ENCODE measurements around the gene SUPT5H.
A peak's percentile ranks its signal among the peaks of the same experiment; 100 is the strongest.
"Not testable (repeated sequence)": the region's sequence is repeated elsewhere in the genome, so short reads cannot be mapped to it uniquely, and the experiment has no call there.

The SUPT5H gene

GRCh38 chr19:39469036-39469435 is 23.7 kb downstream of the SUPT5H start:
- no peak for DNase-seq

GRCh38 chr19:39469567-39469966 is 24.2 kb downstream of the SUPT5H start:
- no peak for DNase-seq

DNA sequence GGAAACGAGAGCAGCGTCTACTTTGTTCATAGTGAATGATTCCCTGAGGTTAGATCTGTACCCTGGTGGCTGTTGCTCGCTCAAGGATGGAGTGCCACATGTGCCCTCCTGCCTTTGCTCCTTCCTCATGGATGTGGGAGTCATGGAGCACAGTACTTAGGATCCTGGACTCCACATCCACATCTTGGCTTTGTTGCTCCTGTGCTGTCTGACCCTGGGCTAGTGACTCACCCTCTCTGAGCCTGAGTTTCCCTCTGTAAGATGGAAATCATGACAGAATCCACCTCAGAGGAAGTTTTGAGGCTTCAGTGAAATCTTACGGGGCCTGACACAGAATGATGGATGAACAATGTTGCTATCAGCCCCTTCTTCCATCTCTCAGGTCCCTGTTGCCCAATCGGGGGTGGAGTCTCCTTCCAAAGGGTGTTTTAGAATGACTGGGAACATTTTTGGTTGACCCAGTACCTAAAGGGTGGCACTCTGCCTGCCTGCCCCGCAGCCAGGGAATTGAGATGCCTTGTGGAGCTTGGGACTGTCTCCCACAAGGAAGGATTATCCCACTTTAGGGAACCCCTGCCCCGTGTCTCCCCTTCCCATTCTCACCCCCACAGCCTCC is 25.4 kb downstream of the SUPT5H start:
- no peak for DNase-seq

GRCh38 chr19:39471756-39472536 is 26.6 kb downstream of the SUPT5H start:
- DNase-seq, result no peak

- no peak for DNase-seq
Observed at GRCh38 chr19:39472746-39473442, 27.5 kb downstream of the SUPT5H start.

- no peak for DNase-seq
Observed at GRCh38 chr19:39473443-39473960, 28.1 kb downstream of the SUPT5H start.

GRCh38 chr19:39474139-39474620 is 28.8 kb downstream of the SUPT5H start:
- peak; percentile 26 for DNase-seq

- DNase-seq, result no peak
Observed at GRCh38 chr19:39475748-39476147, 30.4 kb downstream of the SUPT5H start.

DNA sequence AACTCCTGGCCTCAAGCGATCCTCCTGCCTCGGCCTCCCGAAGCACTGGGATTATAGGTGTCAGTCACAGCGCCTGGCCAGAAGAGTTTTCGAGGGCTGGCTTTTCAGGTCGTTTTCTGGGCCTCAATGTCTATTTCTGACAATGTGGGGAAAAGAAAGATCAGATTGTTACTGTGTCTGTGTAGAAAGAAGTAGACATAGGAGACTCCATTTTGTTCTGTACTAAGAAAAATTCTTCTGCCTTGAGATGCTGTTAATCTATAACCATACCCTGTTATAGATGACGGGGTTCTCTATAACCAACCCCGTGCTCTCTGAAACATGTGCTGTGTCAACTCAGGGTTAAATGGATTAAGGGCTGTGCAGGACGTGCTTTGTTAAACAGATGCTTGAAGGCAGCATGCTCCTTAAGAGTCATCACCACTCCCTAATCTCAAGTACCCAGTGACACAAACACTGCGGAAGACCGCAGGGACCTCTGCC is 34.0 kb downstream of the SUPT5H start:
- DNase-seq, result not testable (repeated sequence)

- no peak for DNase-seq
Observed at GRCh38 chr19:39479916-39480315, 34.5 kb downstream of the SUPT5H start.

GRCh38 chr19:39480337-39481228 is 35.2 kb downstream of the SUPT5H start, which contains the start of gene TIMM50:
TIMM50 (plus strand) TSS chr19:39480838; CDS start chr19:39480854, 16 bp downstream.
- peak; percentile 95 for DNase-seq

DNA sequence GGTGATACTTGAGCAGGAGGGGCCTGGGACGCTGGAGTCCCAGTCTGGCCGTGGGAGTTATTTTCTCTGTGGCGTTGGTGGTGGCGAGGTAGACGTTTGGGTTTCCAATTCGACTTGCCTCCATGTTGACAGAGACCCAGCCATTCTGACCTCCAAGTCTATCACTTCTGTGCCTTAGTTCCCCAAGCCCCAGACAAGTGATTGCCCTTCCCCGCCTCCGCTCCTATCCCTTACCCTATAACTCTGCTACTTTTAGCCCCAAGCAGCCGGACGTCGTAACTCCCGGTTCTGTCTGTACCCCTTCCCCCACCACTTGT is 35.8 kb downstream of the SUPT5H start:
- no peak for DNase-seq

DNA sequence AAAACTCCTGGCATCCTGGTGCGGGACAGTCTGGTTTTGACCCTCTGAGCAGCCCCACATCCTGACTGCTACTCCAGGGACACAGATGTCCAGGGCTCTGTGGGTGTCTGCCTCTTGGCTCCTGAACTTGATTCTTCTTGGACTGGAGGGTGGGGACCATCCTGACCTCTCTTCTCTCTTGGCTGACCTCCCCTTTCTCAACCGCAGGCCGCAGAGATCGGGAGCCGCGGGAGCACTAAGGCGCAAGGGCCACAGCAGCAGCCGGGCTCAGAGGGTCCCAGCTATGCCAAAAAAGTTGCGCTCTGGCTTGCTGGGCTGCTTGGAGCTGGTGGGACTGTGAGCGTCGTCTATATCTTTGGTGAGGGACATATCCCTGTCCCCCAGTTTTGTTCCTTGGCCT is 36.3 kb downstream of the SUPT5H start:
- DNase-seq, result no peak

- no peak for DNase-seq
Observed at GRCh38 chr19:39483141-39483540, 37.8 kb downstream of the SUPT5H start.

DNA sequence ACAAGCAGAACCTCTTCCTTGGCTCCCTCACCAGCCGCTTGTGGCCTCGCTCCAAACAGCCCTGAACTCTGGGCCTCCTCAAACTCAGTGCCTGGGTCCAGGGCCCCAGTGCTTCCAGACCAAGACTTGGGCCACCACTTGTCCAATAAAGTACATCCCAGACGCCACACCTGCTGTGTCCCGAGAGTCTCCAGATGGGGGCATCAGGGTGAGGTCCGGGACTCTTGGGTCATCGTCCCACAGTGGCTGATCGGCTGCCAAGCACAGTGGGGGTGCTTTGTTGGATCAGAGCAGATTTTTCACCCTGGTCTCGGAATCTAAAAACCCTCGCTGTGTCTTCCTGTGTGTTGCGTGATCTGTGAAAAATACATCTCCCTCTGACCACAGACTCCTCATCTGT is 44.4 kb downstream of the SUPT5H start:
- no peak for DNase-seq

DNA sequence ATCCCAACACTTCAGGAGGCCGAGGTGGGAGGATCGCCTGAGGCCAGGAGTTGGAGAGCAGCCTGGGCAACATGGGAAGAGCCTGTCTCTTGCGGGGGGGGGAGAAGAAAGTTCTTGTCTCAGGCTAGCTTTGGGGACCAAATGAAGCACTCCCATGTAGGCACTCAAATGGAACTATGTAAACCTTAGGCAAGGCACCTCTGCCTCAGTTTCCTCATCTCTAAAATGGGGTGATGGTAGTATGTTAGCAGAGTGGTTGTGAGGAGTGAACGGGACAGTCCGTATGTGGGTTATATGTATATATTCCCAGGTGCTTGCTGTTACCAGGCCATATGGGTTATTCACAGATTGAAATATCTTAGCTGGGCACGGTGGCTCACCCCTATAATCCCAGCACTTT is 46.8 kb downstream of the SUPT5H start:
- DNase-seq, result no peak

DNA sequence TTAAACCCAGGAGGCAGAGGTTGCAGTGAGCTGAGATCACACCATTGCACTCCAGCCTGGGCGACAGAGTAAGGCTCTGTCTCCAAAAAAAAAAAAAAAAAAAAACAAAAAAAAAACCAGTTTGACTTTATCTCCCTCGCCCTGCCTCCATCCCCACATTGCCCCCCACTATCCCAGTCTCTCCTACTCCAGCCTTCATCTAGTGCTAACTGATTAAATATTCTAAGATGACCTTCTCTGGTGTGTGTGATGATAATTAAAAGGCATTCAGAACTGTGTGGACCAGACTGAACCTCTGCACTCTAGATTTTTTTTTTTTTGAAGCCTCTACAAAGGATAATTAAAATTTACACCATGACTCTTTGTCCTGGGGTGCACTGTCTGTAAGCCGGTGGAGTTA is 47.4 kb downstream of the SUPT5H start:
- DNase-seq, result no peak

DNA sequence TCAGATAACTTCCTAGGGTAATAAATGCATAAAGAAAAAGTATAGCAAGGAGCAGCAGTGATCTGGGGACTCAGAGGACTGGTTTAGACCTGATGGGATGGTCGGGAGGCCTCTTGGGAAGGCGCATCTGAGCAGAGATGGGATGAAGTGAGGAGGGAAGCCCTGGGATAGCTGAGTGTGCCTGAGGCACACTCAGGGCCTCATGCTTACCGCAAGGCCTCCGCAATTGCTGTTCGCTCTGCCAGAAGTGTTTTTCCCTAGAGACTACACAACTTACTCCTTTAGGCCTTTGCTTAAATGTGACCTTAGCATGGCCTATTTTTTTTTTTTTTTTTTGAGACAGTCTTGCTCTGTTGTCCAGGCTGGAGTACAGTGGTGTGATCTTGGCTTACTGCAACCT is 49.3 kb downstream of the SUPT5H start:
- no peak for DNase-seq

DNA sequence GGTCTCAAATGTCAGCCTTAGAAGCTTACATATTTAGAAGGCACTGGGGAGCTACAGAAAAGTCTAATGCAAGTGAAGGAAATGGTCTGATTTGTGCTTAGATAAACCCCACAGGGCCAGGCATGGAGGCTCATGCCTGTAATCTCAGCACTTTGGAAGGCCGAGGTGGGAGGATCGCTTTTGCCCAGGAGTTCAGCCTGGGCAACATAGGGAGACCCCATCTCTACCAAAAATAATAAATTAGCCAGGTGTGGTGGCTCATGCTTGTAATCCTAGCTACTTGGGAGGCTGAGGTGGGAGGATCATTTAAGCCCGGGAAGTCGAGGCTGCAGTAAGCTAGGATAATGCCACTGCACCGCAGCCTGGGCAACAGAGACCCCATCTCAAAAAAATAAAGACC is 50.7 kb downstream of the SUPT5H start:
- no peak for DNase-seq

DNA sequence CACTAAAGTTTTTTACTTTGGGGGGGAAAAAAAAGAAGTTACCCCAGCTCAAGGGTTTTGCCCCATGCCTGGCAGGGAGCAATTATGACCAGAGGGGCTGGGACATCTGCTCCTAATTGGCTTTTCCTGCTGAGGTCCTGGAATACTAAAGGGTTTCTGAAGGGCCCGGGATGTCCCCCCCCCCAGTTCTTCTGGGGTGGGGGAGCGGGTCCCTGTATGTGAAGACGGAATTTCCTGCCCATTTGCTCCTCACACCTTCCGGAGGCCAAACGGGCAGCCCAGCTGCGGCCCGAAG is 52.3 kb downstream of the SUPT5H start:
- DNase-seq, result no peak

DNA sequence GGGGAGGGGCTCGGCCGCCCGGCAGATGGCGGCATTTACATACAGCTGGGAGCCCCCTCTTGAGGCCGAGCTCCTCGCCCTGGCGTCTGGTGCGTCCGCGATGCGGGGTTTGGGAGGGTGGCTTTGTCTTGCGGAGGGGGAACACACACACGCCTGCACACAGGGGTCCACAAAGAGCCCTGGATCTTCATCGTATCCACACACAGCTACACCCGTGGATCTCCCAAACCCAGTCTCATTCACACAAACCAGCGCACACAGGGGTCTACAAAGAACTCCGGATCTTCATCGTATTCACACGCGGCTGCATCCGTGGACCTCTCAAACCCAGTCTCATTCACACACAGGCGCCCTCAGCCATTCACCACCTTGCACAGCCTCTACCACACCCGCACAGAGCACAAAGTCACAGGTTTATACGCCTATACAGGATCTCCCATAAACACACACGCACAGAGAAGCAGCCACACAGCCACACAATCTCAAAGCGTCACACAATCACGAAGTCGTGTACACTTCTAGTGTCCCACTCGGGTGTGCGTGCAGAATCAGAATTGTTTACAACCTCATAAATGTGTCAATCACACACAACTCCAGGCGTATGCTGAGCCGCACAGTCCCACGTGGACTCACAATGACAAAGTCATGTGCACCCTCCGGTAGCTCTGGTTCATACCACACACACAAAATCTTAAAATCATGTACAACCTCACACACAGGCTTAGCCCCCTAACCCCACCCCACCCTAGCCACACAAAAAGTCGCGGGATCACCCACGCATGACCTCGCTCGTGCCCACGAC is 52.8 kb downstream of the SUPT5H start:
- DNase-seq, result peak; percentile 41

All from fibroblast of skin of back (primary cell).